Fibroblast of lung (primary cell): ENCODE results near the gene MYPN.

Experiments
- EZH2 ChIP-seq: IDR thresholded peaks from 2 replicates; pipeline ENCODE4 v1.5.1; 2012; ENCODE audit warnings: low read length, control low read depth, mild to moderate bottlenecking; ENCODE audit errors: missing control alignments
- TF ChIP-seq, protein P1 (sequence below), 2 donors: IDR thresholded peaks in 1 of 2; conservative IDR thresholded peaks in 1 of 2; 1 replicate in 1 of 2; 2 replicates in 1 of 2; pipeline ENCODE4 v1.5.1; 2011 to 2012; ENCODE audit warnings: low read length in 2 of 2, control low read depth in 1 of 2, inconsistent platforms in 1 of 2, low read depth in 1 of 2, mild to moderate bottlenecking in 1 of 2

DNA sequence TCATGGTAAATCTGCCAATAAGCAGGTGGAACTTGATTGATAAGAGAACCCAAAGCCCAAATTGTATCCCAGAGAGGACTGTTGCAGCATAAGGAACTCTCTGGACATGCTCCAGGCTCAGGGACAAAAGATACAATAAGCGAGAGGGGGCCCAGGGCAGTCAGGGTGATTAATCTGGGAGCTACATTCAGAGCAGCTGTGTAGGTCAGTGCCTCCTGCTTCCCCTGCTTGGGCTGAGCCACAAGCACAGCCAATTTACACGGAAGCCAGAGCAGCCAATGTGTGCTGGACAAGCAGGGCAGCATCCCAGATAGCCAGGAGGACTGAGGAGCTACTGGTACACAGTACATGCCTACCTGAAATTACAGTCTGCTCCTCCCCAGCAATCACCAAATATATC, 24.2 kb downstream of the MYPN start:
- TF ChIP-seq, protein P1, sequence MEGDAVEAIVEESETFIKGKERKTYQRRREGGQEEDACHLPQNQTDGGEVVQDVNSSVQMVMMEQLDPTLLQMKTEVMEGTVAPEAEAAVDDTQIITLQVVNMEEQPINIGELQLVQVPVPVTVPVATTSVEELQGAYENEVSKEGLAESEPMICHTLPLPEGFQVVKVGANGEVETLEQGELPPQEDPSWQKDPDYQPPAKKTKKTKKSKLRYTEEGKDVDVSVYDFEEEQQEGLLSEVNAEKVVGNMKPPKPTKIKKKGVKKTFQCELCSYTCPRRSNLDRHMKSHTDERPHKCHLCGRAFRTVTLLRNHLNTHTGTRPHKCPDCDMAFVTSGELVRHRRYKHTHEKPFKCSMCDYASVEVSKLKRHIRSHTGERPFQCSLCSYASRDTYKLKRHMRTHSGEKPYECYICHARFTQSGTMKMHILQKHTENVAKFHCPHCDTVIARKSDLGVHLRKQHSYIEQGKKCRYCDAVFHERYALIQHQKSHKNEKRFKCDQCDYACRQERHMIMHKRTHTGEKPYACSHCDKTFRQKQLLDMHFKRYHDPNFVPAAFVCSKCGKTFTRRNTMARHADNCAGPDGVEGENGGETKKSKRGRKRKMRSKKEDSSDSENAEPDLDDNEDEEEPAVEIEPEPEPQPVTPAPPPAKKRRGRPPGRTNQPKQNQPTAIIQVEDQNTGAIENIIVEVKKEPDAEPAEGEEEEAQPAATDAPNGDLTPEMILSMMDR (conservative IDR thresholded peaks at IDR 0.05 in 1 of 2, IDR thresholded peaks at IDR 0.05 in 1 of 2; ENCODE audit: low read depth in 1 of 2, low read length in 2 of 2): no peak
- no peak for TF ChIP-seq EZH2
